Caco-2 (cell line): ENCODE data around the gene NFIX. TPM values are rescaled to one million over a fixed set of nuclear protein-coding genes. Genes with fewer than 3 reads are reported as not detected.
A peak's percentile ranks its signal among the peaks of the same experiment; 100 is the strongest.

Source experiments
- BruUV-seq: library from RNA; stranded (reverse); fragments of 400-500 nt; replicated peaks from 2 replicates; lab custom pipeline; 2021; lab: Mats Ljungman, UMichigan
- CTCF ChIA-PET: fragments of 300-600 bp; sonication (Branson Sonifier 250); formaldehyde crosslinking; loops from one replicate; lab custom pipeline; 2022; ENCODE audit warnings: antibody characterized with exemption; lab: Charles Lee
- POLR2A ChIA-PET: fragments of 300-600 bp; sonication (Branson Sonifier 250); formaldehyde crosslinking; loops from one replicate; lab custom pipeline; 2022; ENCODE audit warnings: antibody characterized with exemption; lab: Charles Lee
- DNase-seq, 2 experiments: peaks; one replicate each; pipeline versions ENCODE4 v3.0.0 to v3.0.0-alpha.2; 2020 to 2022
- H3K27me3 ChIP-seq: replicated peaks from 2 replicates; pipeline ENCODE4 v1.6.0; 2011; ENCODE audit warnings: low read length; ENCODE audit not compliant: control insufficient read depth, insufficient read depth
- H3K36me3 ChIP-seq: 2 replicates; pipeline ENCODE4 v1.5.1; 2011; ENCODE audit warnings: low read length; ENCODE audit not compliant: control insufficient read depth, insufficient read depth
- H3K4me1 ChIP-seq: fragments of 250-450 bp; sonication (Bioruptor Pico); 2 replicates; pipeline ENCODE4 v1.5.1; 2020; ENCODE audit warnings: mild to moderate bottlenecking
- H3K4me3 ChIP-seq: 2 replicates; pipeline ENCODE4 v1.5.1; 2011; ENCODE audit warnings: low read depth, mild to moderate bottlenecking, control low read depth, low read length
- H3K9me3 ChIP-seq: fragments of 250-450 bp; sonication (Bioruptor Pico); 2 replicates; pipeline ENCODE4 v1.5.1; 2020; ENCODE audit warnings: mild to moderate bottlenecking, moderate library complexity
- H3K27ac Mint-ChIP-seq: one replicate; pipeline ENCODE4 v1.8.0; 2022; ENCODE audit warnings: mixed read lengths; ENCODE audit not compliant: unreplicated experiment
- H3K27me3 Mint-ChIP-seq: one replicate; pipeline ENCODE4 v1.8.0; 2022; ENCODE audit warnings: mixed read lengths; ENCODE audit not compliant: insufficient read depth, unreplicated experiment
- H3K36me3 Mint-ChIP-seq: one replicate; pipeline ENCODE4 v1.8.0; 2022; ENCODE audit warnings: mild to moderate bottlenecking, mixed read lengths; ENCODE audit not compliant: insufficient read depth, unreplicated experiment
- H3K4me1 Mint-ChIP-seq: one replicate; pipeline ENCODE4 v1.8.0; 2022; ENCODE audit warnings: low read depth, mixed read lengths; ENCODE audit not compliant: unreplicated experiment
- H3K4me3 Mint-ChIP-seq: one replicate; pipeline ENCODE4 v1.8.0; 2022; ENCODE audit warnings: mild to moderate bottlenecking, moderate library complexity, mixed read lengths; ENCODE audit not compliant: unreplicated experiment
- H3K9me3 Mint-ChIP-seq: one replicate; pipeline ENCODE4 v1.8.0; 2022; ENCODE audit warnings: mixed read lengths; ENCODE audit not compliant: unreplicated experiment
- intact Hi-C: fragments of 100-400 bp; cut with micrococcal nuclease; formaldehyde crosslinking; loops from one replicate; pipeline ENCODE4 v1.10.0; 2022; ENCODE audit not compliant: unreplicated experiment
- total RNA-seq: library from RNA; stranded (reverse); gene quantifications from 2 replicates; pipeline ENCODE4 v1.2.3, GENCODE V29; 2022
- TF ChIP-seq, protein P1 (sequence below), 2 experiments: fragments of 200-600 bp in 1 of 2; IDR thresholded peaks; 1 replicate in 1 of 2; 2 replicates in 1 of 2; pipeline versions ENCODE4 v1.5.1 to v1.8.0; 2011 to 2022; ENCODE audit warnings: antibody characterized with exemption in 1 of 2, control low read depth in 1 of 2, inconsistent platforms in 1 of 2, low read depth in 1 of 2, low read length in 1 of 2, mild to moderate bottlenecking in 1 of 2, moderate library complexity in 1 of 2; ENCODE audit not compliant: insufficient read depth in 1 of 2, severe bottlenecking in 1 of 2, unreplicated experiment in 1 of 2

The NFIX gene
- total RNA-seq, 1 experiment from 2014 or later: 0.82 TPM

GRCh38 chr19:13117772-13118423 lies 122.6 kb downstream of the NFIX start, which contains the start of gene NACC1:
Gene NACC1, plus strand, starts transcription at chr19:13118264. Its CDS starts 16,944 bp downstream, at chr19:13135208.
- ChIA-PET POLR2A (interaction anchor here (0.7 to 1.0 kb wide), 4 partner anchors 10 to 46 kb away, joined by 3 to 6 read pairs (median 4); no protein-coding TSS in a partner anchor), CTCF (interaction anchor here (0.5 to 0.9 kb wide), 4 partner anchors 10 to 152 kb away, joined by 3 to 5 read pairs (median 4); no protein-coding TSS in a partner anchor)
- H3K27me3 ChIP-seq: no peaks in the 10 kb centered on the region
- DNase-seq: peak; percentile 87 to 93
- intact Hi-C loops: loop anchor here (2.0 kb wide), 1 partner anchor 33 kb away; the partner anchor contains the start of genes IER2 and STX10
- H3K4me1 ChIP-seq: no peaks in the 10 kb centered on the region
- Mint-ChIP-seq H3K9me3 (no peaks in the 10 kb centered on the region), H3K27ac (peak within 1 kb of the TSS; percentile 96), H3K27me3 (no peaks in the 10 kb centered on the region), H3K4me3 (peak within 1 kb of the TSS; percentile 100), H3K4me1 (peaks cover 6% of the 10 kb centered on the region), H3K36me3 (peaks cover 23% of the 10 kb centered on the region)
- peaks cover 1% of the 10 kb centered on the region for H3K36me3 ChIP-seq
- H3K9me3 ChIP-seq: no peaks in the 10 kb centered on the region
- peak within 1 kb of the TSS; percentile 93 for H3K4me3 ChIP-seq
- BruUV-seq: no TSS peak
- TF ChIP-seq, protein P1, sequence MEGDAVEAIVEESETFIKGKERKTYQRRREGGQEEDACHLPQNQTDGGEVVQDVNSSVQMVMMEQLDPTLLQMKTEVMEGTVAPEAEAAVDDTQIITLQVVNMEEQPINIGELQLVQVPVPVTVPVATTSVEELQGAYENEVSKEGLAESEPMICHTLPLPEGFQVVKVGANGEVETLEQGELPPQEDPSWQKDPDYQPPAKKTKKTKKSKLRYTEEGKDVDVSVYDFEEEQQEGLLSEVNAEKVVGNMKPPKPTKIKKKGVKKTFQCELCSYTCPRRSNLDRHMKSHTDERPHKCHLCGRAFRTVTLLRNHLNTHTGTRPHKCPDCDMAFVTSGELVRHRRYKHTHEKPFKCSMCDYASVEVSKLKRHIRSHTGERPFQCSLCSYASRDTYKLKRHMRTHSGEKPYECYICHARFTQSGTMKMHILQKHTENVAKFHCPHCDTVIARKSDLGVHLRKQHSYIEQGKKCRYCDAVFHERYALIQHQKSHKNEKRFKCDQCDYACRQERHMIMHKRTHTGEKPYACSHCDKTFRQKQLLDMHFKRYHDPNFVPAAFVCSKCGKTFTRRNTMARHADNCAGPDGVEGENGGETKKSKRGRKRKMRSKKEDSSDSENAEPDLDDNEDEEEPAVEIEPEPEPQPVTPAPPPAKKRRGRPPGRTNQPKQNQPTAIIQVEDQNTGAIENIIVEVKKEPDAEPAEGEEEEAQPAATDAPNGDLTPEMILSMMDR (IDR thresholded peaks at IDR 0.05; ENCODE audit: insufficient read depth in 1 of 2, low read depth in 1 of 2, low read length in 1 of 2, severe bottlenecking in 1 of 2, unreplicated experiment in 1 of 2): no peak

DNA sequence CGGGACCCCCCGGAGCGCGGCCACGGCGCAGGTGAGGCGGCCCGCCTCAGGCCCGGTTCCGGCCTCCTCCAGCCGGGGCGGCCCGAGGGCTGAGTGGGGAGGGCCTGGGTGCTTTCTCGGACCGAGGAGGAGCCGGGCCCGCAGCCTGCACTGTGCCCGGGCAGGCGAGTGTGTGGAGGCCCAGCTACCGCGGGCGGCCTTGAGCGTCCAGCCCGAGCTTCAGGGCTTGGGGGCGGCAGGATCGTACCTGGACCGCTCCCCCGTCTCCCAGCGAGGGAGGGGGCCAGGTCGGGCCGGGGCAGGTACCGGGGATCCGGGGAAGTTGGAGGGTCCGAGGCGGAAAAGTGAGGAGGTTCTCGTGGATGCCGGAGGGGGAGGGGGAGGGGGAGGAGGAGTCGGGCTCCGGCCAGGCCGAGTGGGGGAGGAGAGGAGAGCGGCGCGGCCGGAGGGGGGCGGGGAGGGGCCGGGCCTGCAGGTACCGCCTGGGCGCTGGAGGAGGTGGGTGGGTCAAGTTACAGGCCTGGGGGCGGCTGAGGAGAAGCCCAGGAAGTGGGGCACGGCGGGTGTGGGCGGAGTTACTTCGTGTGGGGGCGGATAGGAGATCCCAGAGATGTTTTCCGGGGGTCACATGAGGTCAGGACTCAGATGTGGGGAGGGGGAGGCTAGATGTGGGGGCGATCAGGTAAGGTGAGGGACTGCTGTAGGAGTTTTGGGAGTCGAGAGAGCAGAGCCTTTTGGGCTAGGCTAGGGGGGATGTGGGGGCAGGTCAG lies 123.3 kb downstream of the NFIX start:
- peak overlapping the region; percentile 93 for H3K4me3 ChIP-seq
- H3K36me3 ChIP-seq: peaks cover 1% of the 10 kb centered on the region
- no peaks in the 10 kb centered on the region for H3K27me3 ChIP-seq
- intact Hi-C loops: no loop called here
- H3K9me3 Mint-ChIP-seq: no peaks in the 10 kb centered on the region
- H3K27me3 Mint-ChIP-seq: no peaks in the 10 kb centered on the region
- peaks cover 23% of the 10 kb centered on the region for H3K36me3 Mint-ChIP-seq
- H3K27ac Mint-ChIP-seq: peak overlapping the region; percentile 53
- H3K4me1 ChIP-seq: no peaks in the 10 kb centered on the region
- CTCF ChIA-PET: interaction anchor here (0.5 to 0.9 kb wide), 3 partner anchors 11 to 153 kb away, joined by 3 to 6 read pairs (median 5); no protein-coding TSS in a partner anchor
- DNase-seq: peak; percentile 69 to 82
- no peaks in the 10 kb centered on the region for H3K9me3 ChIP-seq
- no TSS peak for BruUV-seq
- TF ChIP-seq, protein P1 (IDR thresholded peaks at IDR 0.05; ENCODE audit: insufficient read depth in 1 of 2, low read depth in 1 of 2, low read length in 1 of 2, severe bottlenecking in 1 of 2, unreplicated experiment in 1 of 2): no peak
- H3K4me3 Mint-ChIP-seq: peak overlapping the region; percentile 80
- peaks cover 6% of the 10 kb centered on the region for H3K4me1 Mint-ChIP-seq
- POLR2A ChIA-PET: interaction anchor here (0.9 to 1.0 kb wide), 3 partner anchors 9 to 45 kb away, joined by 3 to 6 read pairs (median 4); no protein-coding TSS in a partner anchor

DNA sequence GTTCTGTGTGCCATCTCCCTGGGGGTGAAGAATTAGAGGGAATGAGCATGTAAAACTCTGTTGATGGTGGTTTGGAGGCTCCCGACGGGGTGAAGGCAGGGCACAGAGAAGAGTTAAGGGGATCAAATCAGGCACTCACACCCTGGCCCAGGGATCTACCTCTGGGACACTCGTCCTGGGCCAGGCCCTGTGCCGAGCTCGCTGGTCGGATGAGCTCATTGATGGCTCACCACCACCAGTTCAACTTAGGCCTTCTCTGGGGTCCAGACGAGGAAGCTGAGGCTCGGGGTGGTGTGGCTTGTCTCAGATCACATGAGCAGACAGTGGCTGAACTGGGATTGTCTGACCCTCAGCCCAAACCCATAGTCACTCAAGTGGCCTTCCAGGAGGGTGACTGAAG lies 124.4 kb downstream of the NFIX start:
- Mint-ChIP-seq H3K27ac (no peak overlapping the region), H3K9me3 (no peaks in the 10 kb centered on the region), H3K4me1 (peaks cover 6% of the 10 kb centered on the region), H3K36me3 (peaks cover 23% of the 10 kb centered on the region), H3K4me3 (peak overlapping the region; percentile 80), H3K27me3 (no peaks in the 10 kb centered on the region)
- intact Hi-C loops: no loop called here
- ChIA-PET CTCF (no interaction called here), POLR2A (no interaction called here)
- Histone ChIP-seq H3K27me3 (no peaks in the 10 kb centered on the region), H3K4me3 (no peak overlapping the region), H3K9me3 (no peaks in the 10 kb centered on the region), H3K4me1 (no peaks in the 10 kb centered on the region), H3K36me3 (peaks cover 3% of the 10 kb centered on the region)
- no peak for DNase-seq
- TF ChIP-seq, protein P1 (IDR thresholded peaks at IDR 0.05; ENCODE audit: insufficient read depth in 1 of 2, low read depth in 1 of 2, low read length in 1 of 2, severe bottlenecking in 1 of 2, unreplicated experiment in 1 of 2): no peak
- no TSS peak for BruUV-seq
